ENCODE measurements around the gene CDH13.

- no peak for TF ChIP-seq CTCF (IDR thresholded peaks at IDR 0.05; ENCODE audit: insufficient read depth, low read length)
- TF ChIP-seq POLR2AphosphoS5 (IDR thresholded peaks at IDR 0.05; ENCODE audit: low read depth) = no peak
- TF ChIP-seq REST (IDR thresholded peaks at IDR 0.05; ENCODE audit: insufficient replicate concordance, low read depth) = no peak
- no peak for TF ChIP-seq GABPA (IDR thresholded peaks at IDR 0.05; ENCODE audit: low read depth)
Observed at GRCh38 chr16:82585675-82586074, 41.1 kb upstream of the CDH13 start.
